Measurements from ENCODE around the gene CCDC127.

GRCh38 chr5:161803-162110 lies 56.2 kb downstream of the CCDC127 start:
- TF ChIP-seq ZC3H10 (CRISPR knock-in tag; IDR thresholded peaks at IDR 0.05) = no peak
- no peak for TF ChIP-seq ZNF8 (CRISPR knock-in tag; IDR thresholded peaks at IDR 0.05)
- no peak for TF ChIP-seq ISL1 (CRISPR knock-in tag; IDR thresholded peaks at IDR 0.05)
